A549 (cell line): Measurements from ENCODE around the gene REEP6.

Experiments used
- JUN ChIP-seq, 2 experiments: fragments of >200 bp; sonication (Bioruptor Twin); formaldehyde crosslinking; IDR thresholded peaks; 2 replicates in 1 of 2; 3 replicates in 1 of 2; pipeline ENCODE4 v1.6.1; 2016 to 2017
- MAZ ChIP-seq: fragments of 150-350 bp; IDR thresholded peaks from 2 replicates; pipeline ENCODE4 v1.6.1; 2014; ENCODE audit warnings: antibody characterized with exemption, low read depth, low read length, borderline replicate concordance
- MYC ChIP-seq: IDR thresholded peaks from 2 replicates; pipeline ENCODE4 v1.6.1; 2012; ENCODE audit warnings: mild to moderate bottlenecking, inconsistent platforms, low read length, improper control_type of control experiment, borderline replicate concordance
- POLR2A ChIP-seq: IDR thresholded peaks from 2 replicates; pipeline ENCODE4 v1.6.1; 2012; ENCODE audit warnings: mild to moderate bottlenecking, low read length
- RAD21 ChIP-seq, 2 experiments: fragments of >200 bp in 1 of 2; sonication (Bioruptor Twin) in 1 of 2; formaldehyde crosslinking in 1 of 2; IDR thresholded peaks in 1 of 2; conservative IDR thresholded peaks in 1 of 2; 2 replicates in 1 of 2; 3 replicates in 1 of 2; pipeline ENCODE4 v1.6.1; 2012 to 2018; ENCODE audit warnings: inconsistent platforms in 1 of 2
- RFX5 ChIP-seq: fragments of 450-650 bp; IDR thresholded peaks from 2 replicates; pipeline ENCODE4 v1.7.1; 2014; ENCODE audit warnings: antibody characterized with exemption, mild to moderate bottlenecking, moderate library complexity
- RNF2 ChIP-seq: fragments of 200-600 bp; sonication (generic); IDR thresholded peaks from 2 replicates; pipeline ENCODE4 v1.6.1; 2016; ENCODE audit warnings: low read depth, mild to moderate bottlenecking, antibody characterized with exemption, moderate library complexity, borderline replicate concordance
- SREBF2 ChIP-seq: fragments of 450-650 bp; IDR thresholded peaks from 2 replicates; pipeline ENCODE4 v1.6.1; 2014; ENCODE audit warnings: mild to moderate bottlenecking, moderate library complexity
- ZFP36 ChIP-seq: fragments of 450-650 bp; IDR thresholded peaks from 2 replicates; pipeline ENCODE4 v1.6.1; 2014; ENCODE audit warnings: borderline replicate concordance; ENCODE audit not compliant: partially characterized antibody
- TF ChIP-seq, protein P1 (sequence below): fragments of 450-650 bp; IDR thresholded peaks from 2 replicates; pipeline ENCODE4 v1.6.1; 2014; ENCODE audit warnings: antibody characterized with exemption
- TF ChIP-seq, protein P2 (sequence below): fragments of >200 bp; sonication (Bioruptor Twin); formaldehyde crosslinking; IDR thresholded peaks from 3 replicates; pipeline ENCODE4 v1.5.1; 2016
- TF ChIP-seq, protein P3 (sequence below): IDR thresholded peaks from 2 replicates; pipeline ENCODE4 v1.6.1; 2012
- TF ChIP-seq, protein P4 (sequence below): fragments of 250-450 bp; sonication (Bioruptor Pico); IDR thresholded peaks from 2 replicates; pipeline ENCODE4 v1.5.0; 2020; ENCODE audit warnings: low read depth, mild to moderate bottlenecking, moderate library complexity
- TF ChIP-seq, protein P5 (sequence below): fragments of 150-350 bp; IDR thresholded peaks from 2 replicates; pipeline ENCODE4 v1.6.1; 2014; ENCODE audit warnings: low read depth, mild to moderate bottlenecking, low read length

DNA sequence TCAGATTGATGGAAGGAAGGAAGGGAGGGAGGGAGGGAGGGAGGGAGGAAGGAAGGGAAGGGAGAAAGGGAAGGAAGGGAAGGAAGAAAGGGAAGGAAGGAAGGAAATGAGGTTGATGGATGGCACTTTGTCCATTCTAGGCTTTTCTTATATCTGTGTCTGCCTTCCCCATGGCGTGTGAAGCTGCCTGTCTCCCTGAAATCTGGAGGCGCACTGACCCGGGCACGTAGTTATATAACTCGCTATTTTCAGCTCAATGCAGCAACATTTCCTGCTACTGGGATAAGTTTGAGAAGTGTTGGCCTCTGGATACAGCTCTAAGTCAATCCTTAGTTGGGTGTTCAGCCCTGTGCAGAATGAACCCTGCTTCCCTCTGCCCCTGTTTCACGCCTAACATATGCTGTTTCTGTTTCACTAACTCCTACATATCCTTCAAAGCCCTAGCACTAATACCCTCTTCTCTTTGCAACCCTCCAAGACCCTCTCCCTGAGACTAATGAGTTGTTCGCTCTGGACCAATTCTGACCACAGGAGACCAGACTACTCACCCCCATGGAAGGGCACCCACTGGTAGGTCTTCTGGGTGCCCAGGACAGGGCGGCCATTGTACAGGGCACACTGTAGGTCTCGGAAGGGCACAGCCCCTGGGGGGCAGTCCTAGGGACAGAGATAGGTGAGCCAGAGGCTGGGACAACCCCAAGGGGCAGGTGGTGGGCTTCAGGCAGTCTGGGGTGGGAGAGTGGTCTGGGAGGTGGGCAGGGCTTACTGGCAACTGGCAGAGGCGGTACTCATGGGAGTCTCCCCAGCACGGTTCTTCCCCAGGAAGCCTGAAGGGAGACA lies 18.8 kb downstream of the REEP6 start:
- TF ChIP-seq, protein P1, sequence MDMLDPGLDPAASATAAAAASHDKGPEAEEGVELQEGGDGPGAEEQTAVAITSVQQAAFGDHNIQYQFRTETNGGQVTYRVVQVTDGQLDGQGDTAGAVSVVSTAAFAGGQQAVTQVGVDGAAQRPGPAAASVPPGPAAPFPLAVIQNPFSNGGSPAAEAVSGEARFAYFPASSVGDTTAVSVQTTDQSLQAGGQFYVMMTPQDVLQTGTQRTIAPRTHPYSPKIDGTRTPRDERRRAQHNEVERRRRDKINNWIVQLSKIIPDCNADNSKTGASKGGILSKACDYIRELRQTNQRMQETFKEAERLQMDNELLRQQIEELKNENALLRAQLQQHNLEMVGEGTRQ = no peak
- TF ChIP-seq MYC (no peak), POLR2A (no peak), MAZ (no peak), RAD21 (conservative IDR thresholded peaks at IDR 0.05 in 1 of 2, IDR thresholded peaks at IDR 0.05 in 1 of 2) (no peak), RNF2 (no peak), RFX5 (no peak), ZFP36 (no peak), SREBF2 (no peak), JUN (IDR thresholded peaks at IDR 0.05) (no peak)
- TF ChIP-seq, protein P2, sequence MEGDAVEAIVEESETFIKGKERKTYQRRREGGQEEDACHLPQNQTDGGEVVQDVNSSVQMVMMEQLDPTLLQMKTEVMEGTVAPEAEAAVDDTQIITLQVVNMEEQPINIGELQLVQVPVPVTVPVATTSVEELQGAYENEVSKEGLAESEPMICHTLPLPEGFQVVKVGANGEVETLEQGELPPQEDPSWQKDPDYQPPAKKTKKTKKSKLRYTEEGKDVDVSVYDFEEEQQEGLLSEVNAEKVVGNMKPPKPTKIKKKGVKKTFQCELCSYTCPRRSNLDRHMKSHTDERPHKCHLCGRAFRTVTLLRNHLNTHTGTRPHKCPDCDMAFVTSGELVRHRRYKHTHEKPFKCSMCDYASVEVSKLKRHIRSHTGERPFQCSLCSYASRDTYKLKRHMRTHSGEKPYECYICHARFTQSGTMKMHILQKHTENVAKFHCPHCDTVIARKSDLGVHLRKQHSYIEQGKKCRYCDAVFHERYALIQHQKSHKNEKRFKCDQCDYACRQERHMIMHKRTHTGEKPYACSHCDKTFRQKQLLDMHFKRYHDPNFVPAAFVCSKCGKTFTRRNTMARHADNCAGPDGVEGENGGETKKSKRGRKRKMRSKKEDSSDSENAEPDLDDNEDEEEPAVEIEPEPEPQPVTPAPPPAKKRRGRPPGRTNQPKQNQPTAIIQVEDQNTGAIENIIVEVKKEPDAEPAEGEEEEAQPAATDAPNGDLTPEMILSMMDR = no peak
- TF ChIP-seq, protein P3, sequence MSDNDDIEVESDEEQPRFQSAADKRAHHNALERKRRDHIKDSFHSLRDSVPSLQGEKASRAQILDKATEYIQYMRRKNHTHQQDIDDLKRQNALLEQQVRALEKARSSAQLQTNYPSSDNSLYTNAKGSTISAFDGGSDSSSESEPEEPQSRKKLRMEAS = no peak
- TF ChIP-seq, protein P4, sequence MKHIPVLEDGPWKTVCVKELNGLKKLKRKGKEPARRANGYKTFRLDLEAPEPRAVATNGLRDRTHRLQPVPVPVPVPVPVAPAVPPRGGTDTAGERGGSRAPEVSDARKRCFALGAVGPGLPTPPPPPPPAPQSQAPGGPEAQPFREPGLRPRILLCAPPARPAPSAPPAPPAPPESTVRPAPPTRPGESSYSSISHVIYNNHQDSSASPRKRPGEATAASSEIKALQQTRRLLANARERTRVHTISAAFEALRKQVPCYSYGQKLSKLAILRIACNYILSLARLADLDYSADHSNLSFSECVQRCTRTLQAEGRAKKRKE (CRISPR knock-in tag) = no peak
- TF ChIP-seq, protein P5, sequence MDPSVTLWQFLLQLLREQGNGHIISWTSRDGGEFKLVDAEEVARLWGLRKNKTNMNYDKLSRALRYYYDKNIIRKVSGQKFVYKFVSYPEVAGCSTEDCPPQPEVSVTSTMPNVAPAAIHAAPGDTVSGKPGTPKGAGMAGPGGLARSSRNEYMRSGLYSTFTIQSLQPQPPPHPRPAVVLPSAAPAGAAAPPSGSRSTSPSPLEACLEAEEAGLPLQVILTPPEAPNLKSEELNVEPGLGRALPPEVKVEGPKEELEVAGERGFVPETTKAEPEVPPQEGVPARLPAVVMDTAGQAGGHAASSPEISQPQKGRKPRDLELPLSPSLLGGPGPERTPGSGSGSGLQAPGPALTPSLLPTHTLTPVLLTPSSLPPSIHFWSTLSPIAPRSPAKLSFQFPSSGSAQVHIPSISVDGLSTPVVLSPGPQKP = no peak
